Ureter (tissue), 1 donor: Measurements from ENCODE around the gene ZNF444. TPM values are rescaled to one million over a fixed set of nuclear protein-coding genes. Genes with fewer than 3 reads are reported as not detected.
A peak's percentile ranks its signal among the peaks of the same experiment; 100 is the strongest.
"Not testable (repeated sequence)": the region's sequence is repeated elsewhere in the genome, so short reads cannot be mapped to it uniquely, and the experiment has no call there.

Experiments used
- DNase-seq: peaks from one replicate; pipeline ENCODE4 v3.0.0-alpha.2; 2020; ENCODE audit warnings: low spot score
- total RNA-seq: library from RNA; stranded (reverse); gene quantifications from one replicate; pipeline ENCODE4 v1.2.4, GENCODE V29; 2023
- donor health status: DM: yes; HTN: yes; CAD: no.

The ZNF444 gene
- total RNA-seq, result 25.8 TPM

DNA sequence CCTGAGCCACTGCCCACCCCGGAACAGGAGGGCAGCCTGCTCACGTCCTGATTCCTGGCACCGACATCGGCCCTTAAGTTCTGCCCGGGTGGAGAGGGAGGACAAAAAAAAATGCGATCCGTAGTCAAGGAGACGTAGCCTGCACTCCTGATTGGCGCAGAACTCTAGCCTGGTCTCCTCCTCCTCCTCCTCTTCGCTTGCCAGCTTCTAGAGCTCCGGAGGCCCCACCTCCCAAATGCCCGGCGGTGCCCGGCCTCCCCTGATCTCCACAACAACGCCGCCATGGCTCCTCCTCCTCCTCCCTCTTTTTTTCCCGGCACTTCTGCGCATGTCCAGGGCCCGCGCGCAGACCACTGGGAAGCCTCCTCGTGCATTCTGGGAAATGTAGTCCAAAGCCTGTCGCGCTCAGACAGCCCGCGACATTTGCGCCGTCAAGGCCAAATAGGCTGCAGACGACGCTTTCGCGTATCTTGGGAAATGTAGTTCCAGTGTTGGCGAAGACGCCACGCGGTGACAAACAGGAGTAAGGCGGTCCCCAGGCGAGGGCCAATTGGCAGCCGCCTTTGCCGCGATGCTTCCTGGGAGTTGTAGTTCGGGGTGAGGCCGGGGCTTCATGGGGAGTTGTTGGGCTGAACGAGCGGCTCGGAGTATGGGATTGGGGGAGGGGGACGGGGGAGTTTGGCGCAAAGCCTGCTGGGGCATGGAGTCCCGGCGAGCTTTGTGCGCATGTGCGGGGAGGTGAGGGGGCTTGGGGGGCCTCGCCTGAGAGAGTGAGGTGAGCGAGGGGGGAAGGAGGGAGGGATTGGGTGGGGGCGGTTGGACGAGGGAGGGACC lies at the start of gene ZNF444:
Gene ZNF444, plus strand, starts transcription at position 705 of the 834 bp plus-strand sequence. CDS start 5,625 bp downstream, outside the sequence.
- DNase-seq, result peak; percentile 100

GRCh38 chr19:56091751-56092546 lies 49.1 kb upstream of the ZNF444 start:
- no peak for DNase-seq

DNA sequence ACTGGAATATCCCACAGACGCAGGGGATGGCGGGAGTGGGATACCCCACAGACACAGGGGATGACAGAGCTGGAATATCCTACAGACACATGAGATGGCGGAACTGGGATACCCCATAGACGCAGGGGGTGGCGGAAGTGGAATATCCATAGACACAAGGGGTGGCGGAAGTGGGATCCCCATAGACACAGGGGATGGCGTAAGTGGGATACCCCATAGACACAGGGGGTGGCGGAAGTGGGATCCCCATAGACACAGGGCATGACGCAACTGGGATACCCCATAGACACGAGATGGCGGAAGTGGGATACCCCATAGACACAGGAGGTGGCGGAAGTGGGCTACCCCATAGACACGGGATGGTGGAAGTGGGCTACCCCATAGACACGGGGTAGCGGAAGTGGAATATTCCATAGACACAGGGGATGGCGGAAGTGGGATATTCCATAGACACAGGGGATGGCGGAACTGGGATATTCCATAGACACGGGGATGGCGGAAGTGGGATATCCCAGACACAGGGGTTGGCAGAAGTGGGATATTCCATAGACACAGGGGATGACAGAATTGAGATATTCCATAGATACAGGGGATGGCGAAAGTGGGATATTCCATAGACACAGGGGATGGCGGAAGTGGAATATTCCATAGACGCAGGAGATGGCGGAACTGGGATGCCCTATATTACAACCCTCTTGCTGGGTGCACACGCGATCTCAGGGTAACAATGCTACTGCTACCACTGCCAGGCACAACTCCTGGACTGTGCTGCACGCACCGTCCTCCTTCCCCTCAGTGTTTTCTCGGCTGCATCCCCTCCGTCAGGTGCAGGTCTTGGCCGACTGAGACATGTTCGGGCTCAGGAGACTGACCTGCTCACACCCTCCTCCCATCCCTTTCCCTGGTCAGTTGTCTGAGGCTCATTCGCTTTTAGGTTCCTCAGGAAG lies 48.1 kb upstream of the ZNF444 start:
- DNase-seq, result no peak

DNA sequence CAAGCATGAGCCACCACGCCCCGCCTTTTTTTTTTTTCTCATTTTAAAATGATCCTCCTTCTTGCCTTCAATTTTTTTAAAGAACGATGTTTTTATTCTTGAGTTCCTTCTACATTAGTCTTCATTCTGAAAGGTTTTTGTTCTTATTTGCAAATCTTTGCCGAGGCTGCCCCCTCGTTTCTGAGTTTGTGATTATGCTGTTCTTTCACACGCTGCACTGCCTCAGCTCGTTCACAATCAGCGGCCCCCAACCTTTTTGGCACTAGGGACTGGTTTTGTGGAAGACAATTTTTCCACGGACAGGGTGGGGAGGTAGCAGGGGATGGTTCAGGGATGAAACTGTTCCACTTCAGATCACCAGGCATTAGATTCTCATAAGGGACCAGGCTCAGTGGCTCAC lies 46.6 kb upstream of the ZNF444 start:
- no peak for DNase-seq

- DNase-seq, result no peak
Observed at GRCh38 chr19:56096665-56097064, 44.4 kb upstream of the ZNF444 start.

GRCh38 chr19:56097306-56097705 lies 43.8 kb upstream of the ZNF444 start:
- DNase-seq, result no peak

GRCh38 chr19:56097776-56098175 lies 43.3 kb upstream of the ZNF444 start:
- no peak for DNase-seq

DNA sequence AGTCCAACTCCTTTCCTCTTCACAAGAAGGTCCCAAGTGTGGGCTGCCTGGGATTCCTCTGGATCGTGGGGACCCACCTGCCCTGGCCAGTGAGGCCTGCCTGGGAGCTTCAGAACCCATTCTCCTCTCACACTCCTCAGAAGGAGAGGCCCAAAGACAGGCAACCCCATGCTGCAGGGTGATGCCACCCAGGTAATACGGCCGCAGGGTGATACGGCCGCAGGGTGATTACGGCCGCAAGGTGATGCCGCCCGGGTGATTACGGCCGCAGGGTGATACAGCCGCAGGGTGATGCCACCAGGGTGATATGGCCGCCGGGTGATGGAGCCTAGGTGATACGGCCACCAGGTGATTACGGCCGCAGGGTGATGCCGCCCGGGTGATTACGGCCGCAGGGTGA lies 42.9 kb upstream of the ZNF444 start:
- DNase-seq, result not testable (repeated sequence)

DNA sequence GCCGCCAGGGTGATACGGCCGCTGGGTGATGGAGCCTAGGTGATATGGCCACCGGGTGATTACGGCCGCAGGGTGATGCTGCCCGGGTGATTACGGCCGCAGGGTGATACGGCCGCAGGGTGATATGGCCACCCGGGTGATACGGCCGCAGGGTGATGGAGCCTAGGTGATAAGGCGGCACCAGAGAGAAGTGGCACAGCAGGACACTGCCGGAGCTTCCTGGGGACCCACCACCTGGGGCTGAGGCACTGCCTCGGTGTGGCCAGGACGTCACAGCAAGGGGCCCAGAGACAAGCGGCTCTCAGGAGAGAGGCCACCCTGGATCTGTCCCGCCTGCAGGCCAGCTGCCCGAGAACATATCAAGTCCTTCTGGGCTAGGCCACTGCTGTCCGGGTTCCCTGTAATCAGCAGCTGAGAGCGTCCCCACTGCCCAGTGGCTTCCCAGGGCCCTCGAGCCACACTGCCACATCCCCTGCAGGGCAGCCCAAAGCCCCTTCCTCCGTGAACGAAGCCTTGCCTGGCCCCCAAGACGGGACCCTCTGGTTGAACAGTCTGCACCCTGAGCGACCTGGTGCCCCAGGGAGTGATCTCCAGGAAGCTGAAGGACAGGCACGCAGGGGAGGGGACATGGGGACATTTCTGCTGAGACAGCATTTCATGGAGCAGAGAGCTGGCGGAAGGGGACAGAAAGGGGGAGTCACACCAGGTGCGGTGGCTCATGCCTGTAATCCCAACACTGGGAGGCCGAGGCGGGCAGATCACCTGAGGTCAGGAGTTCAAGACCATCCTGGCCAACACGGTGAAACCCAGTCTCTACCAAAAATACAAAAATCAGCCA lies 42.1 kb upstream of the ZNF444 start:
- DNase-seq, result no peak

- DNase-seq, result no peak
Observed at GRCh38 chr19:56099638-56100539, 41.2 kb upstream of the ZNF444 start.

DNA sequence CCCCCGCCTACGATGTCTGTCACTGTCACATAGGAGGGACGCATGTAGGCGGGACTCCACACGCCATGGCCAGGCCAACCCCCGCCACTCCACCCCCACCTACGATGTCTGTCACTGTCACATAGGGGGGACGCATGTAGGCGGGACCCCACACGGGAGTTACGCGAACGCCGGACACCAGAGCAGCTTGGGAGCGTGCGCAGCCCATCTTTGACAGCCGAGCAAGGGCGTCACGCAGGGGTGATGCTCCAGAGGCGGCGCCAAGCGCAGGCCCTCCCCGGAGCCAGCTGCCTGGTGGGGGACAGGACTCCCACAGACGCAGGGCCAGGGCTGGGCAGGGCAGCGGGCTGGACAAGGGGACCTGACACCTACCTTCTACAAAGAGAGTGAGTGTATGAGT lies 40.0 kb upstream of the ZNF444 start:
- DNase-seq, result no peak

DNA sequence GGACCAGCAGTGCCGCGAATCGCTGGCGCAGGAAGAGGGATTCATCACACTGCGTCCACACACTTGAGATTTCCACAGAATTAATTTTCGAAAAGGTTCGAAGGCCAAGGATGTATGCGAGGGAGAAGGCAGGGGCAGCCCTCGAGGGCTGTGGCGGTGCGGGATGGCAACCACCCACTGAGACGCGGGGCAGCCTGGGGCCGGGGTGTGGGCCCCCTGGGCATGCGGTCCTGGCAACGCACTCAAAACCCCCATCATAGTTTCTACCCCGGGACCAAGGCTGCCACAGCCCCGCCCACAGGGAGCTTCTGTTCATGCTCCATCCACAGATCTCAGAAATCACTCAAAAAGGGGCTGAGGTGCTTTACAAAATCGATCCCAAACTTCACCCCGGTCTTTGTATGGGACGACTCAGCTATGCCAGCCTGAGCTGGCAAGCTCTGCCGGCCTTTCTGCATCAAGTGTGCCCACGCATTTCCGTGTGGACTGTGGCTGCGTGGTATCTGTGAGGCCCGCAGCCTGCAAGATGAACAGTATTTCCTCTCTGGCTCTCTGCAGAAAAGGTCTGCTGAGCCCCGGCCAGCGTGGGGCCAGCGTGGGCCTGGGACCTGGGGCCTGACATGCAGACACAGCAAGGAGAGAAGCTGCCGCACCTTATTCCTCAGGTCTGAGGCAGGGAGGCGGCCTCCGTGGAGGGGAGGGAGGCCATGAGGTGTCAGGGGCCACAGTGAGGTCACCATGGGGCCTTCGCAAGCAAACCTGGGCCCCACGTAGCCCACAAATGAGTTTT lies 39.1 kb upstream of the ZNF444 start:
- no peak for DNase-seq

DNA sequence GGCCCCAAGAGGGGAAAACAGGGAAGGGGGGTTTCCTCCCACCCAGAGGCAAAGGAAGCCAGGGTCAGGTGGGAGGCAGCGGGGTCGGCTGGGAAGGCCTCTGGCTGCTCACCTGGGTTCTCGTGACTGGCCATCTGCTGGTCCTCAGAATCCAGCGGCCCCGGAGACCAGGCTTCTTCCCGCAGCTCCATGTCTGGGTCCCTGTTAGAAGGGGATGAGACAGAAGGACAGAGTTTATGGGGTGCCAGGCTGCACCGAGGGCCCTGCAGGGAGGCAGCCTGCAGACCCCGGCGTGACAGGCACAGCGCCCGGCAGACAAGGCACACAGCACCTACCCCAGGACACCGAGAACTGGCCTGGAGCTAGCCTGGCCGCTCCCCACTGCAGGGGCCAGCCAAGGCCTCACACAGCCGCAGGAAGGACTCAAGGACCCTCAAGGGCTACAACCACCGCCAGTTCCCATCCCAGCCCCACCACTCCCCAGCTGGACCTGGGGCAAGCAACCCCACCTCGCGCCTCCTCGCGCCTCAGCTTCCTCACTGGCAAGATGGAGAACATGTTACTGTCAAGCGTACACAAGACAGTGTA lies 38.0 kb upstream of the ZNF444 start:
- no peak for DNase-seq

- no peak for DNase-seq
Observed at GRCh38 chr19:56104423-56104822, 36.7 kb upstream of the ZNF444 start.

DNA sequence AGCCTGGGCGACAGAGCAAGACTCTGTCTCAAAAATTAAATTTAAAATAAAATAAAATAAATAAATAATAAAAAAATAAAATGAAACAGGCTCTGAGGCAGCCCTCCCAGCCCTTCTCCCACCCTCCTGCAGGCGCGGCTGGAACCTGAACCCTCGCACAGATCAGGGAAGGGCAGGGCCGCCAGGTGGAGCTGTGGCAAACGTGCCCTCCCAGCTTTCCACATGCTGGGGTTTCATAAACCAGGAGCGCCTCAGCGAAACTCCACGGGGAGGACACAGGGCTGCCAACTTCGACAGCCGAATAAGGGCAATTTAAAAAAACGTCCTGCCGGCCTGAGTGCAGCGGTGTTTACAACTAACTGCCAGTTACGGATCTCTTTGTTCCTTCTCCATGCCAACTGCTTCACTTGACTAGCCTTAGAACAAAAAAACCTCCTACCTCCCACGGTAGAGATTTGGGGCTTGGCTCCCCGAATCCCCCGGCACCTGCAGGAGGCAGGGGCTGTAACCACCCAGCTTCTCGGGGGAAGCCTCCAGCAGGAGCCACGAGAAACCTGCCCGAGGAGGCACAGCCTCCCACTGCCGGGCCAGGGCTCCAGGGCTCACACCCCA lies 35.9 kb upstream of the ZNF444 start:
- DNase-seq, result peak; percentile 80

DNA sequence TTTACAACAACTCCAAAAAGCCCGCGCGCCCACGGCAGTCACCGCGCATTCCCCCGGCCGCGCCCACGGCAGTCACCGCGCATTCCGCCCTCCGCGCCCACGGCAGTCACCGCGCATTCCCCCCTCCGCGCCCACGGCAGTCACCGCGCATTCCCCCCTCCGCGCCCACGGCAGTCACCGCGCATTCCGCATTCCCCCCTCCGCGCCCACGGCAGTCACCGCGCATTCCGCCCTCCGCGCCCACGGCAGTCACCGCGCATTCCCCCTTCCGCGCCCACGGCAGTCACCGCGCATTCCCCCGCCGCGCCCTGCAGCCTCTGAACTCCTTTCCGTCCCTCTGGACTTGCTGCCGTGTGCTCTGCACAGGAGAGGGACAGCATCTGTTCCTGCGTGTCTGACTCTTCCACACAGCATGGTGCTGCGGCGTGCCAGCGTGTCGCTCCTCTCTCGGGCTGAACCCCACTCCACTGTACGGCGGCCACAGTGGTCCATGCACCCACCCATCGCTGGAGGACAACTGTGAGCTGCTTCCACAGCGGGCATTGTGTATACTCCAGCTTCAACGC lies 35.2 kb upstream of the ZNF444 start:
- not testable (repeated sequence) for DNase-seq

DNA sequence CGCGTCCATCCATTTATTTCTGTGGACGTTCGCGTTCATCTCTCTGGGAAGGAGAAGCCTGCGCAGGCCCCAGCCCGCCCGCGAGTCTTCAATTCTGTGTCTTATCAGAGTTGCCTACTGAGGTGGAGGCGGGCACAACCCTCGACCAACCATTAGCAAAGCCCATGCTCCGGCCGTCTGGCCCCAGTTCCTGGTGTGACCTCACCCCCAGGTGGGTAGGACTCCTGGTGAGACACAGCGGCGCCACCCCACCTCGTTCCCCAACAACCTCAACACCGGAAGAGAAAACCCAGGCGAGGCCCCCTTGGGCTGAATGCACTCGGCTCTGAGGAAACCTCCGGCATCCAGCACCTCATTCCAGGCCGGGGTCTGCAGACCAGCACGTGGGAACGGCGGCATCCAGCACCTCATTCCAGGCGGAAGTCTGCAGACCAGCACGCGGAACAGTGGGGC lies 34.7 kb upstream of the ZNF444 start:
- DNase-seq, result no peak

GRCh38 chr19:56106993-56107392 lies 34.1 kb upstream of the ZNF444 start:
- DNase-seq, result no peak
